WTC11 (cell line): ENCODE measurements around the gene UBFD1. TPM values are rescaled to one million over a fixed set of nuclear protein-coding genes. Genes with fewer than 3 reads are reported as not detected.

Source experiments
- ATAC-seq: fragments of 200-7000 bp; cut with Tn5 transposase; 2 replicates; pipeline ENCODE4 v1.10.0; 2021; ENCODE audit warnings: mild to moderate bottlenecking, moderate library complexity
- CTCF ChIA-PET: fragments of 300-600 bp; sonication (Branson Sonifier 250); formaldehyde crosslinking; loops from one replicate; lab custom pipeline; 2021; ENCODE audit warnings: antibody characterized with exemption; lab: Charles Lee
- POLR2A ChIA-PET: fragments of 350-600 bp; sonication (Branson Sonifier 250); formaldehyde crosslinking; loops from one replicate; lab custom pipeline; 2021; ENCODE audit warnings: antibody characterized with exemption; lab: Charles Lee
- DNase-seq: peaks from one replicate; pipeline ENCODE4 v3.0.0; 2021; ENCODE audit warnings: low spot score
- H3K27ac Mint-ChIP-seq: 2 replicates; pipeline ENCODE4 v1.8.0; 2021; ENCODE audit warnings: mixed read lengths
- H3K27me3 Mint-ChIP-seq: 2 replicates; pipeline ENCODE4 v1.8.0; 2021; ENCODE audit warnings: low read depth, mild to moderate bottlenecking, moderate library complexity, mixed read lengths
- H3K36me3 Mint-ChIP-seq: 2 replicates; pipeline ENCODE4 v1.8.0; 2021; ENCODE audit warnings: mixed read lengths
- H3K4me1 Mint-ChIP-seq: 2 replicates; pipeline ENCODE4 v1.8.0; 2022; ENCODE audit warnings: mixed read lengths
- H3K4me3 Mint-ChIP-seq: 2 replicates; pipeline ENCODE4 v1.8.0; 2021; ENCODE audit warnings: mild to moderate bottlenecking, moderate library complexity, mixed read lengths
- H3K9me3 Mint-ChIP-seq: 2 replicates; pipeline ENCODE4 v1.8.0; 2021; ENCODE audit warnings: mixed read lengths
- ARID4B ChIP-seq: sonication (generic); formaldehyde crosslinking; IDR thresholded peaks from 2 replicates; pipeline ENCODE4 v1.8.0; 2023; ENCODE audit warnings: missing genetic modification reagents, mild to moderate bottlenecking, borderline replicate concordance
- ATF6 ChIP-seq: sonication (generic); formaldehyde crosslinking; IDR thresholded peaks from 2 replicates; pipeline ENCODE4 v1.8.1; 2023; ENCODE audit warnings: mild to moderate bottlenecking, missing genetic modification reagents
- CREM ChIP-seq: sonication (generic); formaldehyde crosslinking; IDR thresholded peaks from 2 replicates; pipeline ENCODE4 v1.8.1; 2022; ENCODE audit warnings: mild to moderate bottlenecking, missing genetic modification reagents, moderate library complexity
- E2F1 ChIP-seq: sonication (generic); formaldehyde crosslinking; IDR thresholded peaks from 2 replicates; pipeline ENCODE4 v1.8.0; 2022; ENCODE audit warnings: mild to moderate bottlenecking, missing genetic modification reagents
- ERG ChIP-seq: fragments of 250-450 bp; sonication (Bioruptor Pico); IDR thresholded peaks from 2 replicates; pipeline ENCODE4 v1.8.0; 2021; ENCODE audit warnings: mild to moderate bottlenecking
- ESRRA ChIP-seq: sonication (generic); formaldehyde crosslinking; IDR thresholded peaks from 2 replicates; pipeline ENCODE4 v1.8.1; 2022; ENCODE audit warnings: mild to moderate bottlenecking, missing genetic modification reagents, borderline replicate concordance
- FOXJ3 ChIP-seq: sonication (generic); formaldehyde crosslinking; IDR thresholded peaks from 2 replicates; pipeline ENCODE4 v1.9.0; 2021; ENCODE audit warnings: missing genetic modification reagents, mild to moderate bottlenecking, borderline replicate concordance
- GTF2I ChIP-seq: fragments of 250-450 bp; sonication (Bioruptor Pico); conservative IDR thresholded peaks from 2 replicates; pipeline ENCODE4 v1.4.0; 2021; ENCODE audit warnings: mild to moderate bottlenecking
- IRF2 ChIP-seq: sonication (generic); formaldehyde crosslinking; IDR thresholded peaks from 2 replicates; pipeline ENCODE4 v1.8.0; 2022; ENCODE audit warnings: low read depth, missing genetic modification reagents, borderline replicate concordance
- JUN ChIP-seq: sonication (generic); formaldehyde crosslinking; IDR thresholded peaks from 2 replicates; pipeline ENCODE4 v1.8.0; 2023; ENCODE audit warnings: mild to moderate bottlenecking, missing genetic modification reagents
- RELA ChIP-seq: sonication (generic); formaldehyde crosslinking; IDR thresholded peaks from 2 replicates; pipeline ENCODE4 v1.8.1; 2022; ENCODE audit warnings: missing genetic modification reagents, mild to moderate bottlenecking, borderline replicate concordance
- SOX15 ChIP-seq: fragments of 250-450 bp; sonication (Bioruptor Pico); IDR thresholded peaks from 2 replicates; pipeline ENCODE4 v1.9.0; 2021; ENCODE audit warnings: mild to moderate bottlenecking
- TEAD4 ChIP-seq: sonication (generic); formaldehyde crosslinking; IDR thresholded peaks from 2 replicates; pipeline ENCODE4 v1.8.0; 2022; ENCODE audit warnings: mild to moderate bottlenecking, missing genetic modification reagents
- USF2 ChIP-seq: sonication (generic); formaldehyde crosslinking; IDR thresholded peaks from 2 replicates; pipeline ENCODE4 v1.8.1; 2023; ENCODE audit warnings: mild to moderate bottlenecking, missing genetic modification reagents, moderate library complexity
- ZBTB43 ChIP-seq: sonication (generic); formaldehyde crosslinking; IDR thresholded peaks from 2 replicates; pipeline ENCODE4 v1.8.1; 2023; ENCODE audit warnings: mild to moderate bottlenecking, missing genetic modification reagents
- ZNF416 ChIP-seq: fragments of 250-450 bp; sonication (Bioruptor Pico); IDR thresholded peaks from 2 replicates; pipeline ENCODE4 v1.9.0; 2021; ENCODE audit warnings: mild to moderate bottlenecking, inconsistent platforms
- ZNF425 ChIP-seq: fragments of 250-450 bp; sonication (Bioruptor Pico); conservative IDR thresholded peaks from 2 replicates; pipeline ENCODE4 v1.9.0; 2021; ENCODE audit warnings: mild to moderate bottlenecking
- total RNA-seq: library from RNA; stranded (reverse); gene quantifications from 3 replicates; pipeline ENCODE4 v1.2.3, GENCODE V29; 2021

UBFD1 gene
- total RNA-seq, 1 experiment from 2014 or later, result 128 TPM

- TF ChIP-seq ARID4B (CRISPR knock-in tag), result peak; percentile 58; the same call in 1 of the 2 replicates
These were observed 38.6 kb downstream of the UBFD1 start, which contains the start of gene NDUFAB1 (continued) for GRCh38 chr16:23595951-23596720.

- ChIA-PET CTCF (interaction anchor here (0.7 to 2.2 kb wide), 23 partner anchors 8 to 429 kb away, joined by 3 to 22 read pairs (median 4); partner anchors contain the start of genes COG7, DCTN5, EARS2 and PALB2), POLR2A (interaction anchor here (2.5 kb wide), 1 partner anchor 40 kb away, joined by 7 read pairs; the partner anchor contains the start of genes EARS2 and UBFD1)
- H3K4me1 Mint-ChIP-seq, result peaks cover 31% of the 10 kb centered on the region
- no peaks in the 10 kb centered on the region for H3K9me3 Mint-ChIP-seq
- H3K4me3 Mint-ChIP-seq, result no peak overlapping the region
- no peak for TF ChIP-seq GTF2I (CRISPR knock-in tag)
- no peak for TF ChIP-seq CREM
- no peak for TF ChIP-seq ATF6
- TF ChIP-seq USF2, result no peak
- TF ChIP-seq FOXJ3 (CRISPR knock-in tag), result no peak
- TF ChIP-seq JUN (CRISPR knock-in tag), result no peak
- no peak for TF ChIP-seq TEAD4 (CRISPR knock-in tag)
- TF ChIP-seq E2F1 (CRISPR knock-in tag), result no peak
- TF ChIP-seq ERG (CRISPR knock-in tag), result no peak
- no peak for TF ChIP-seq SOX15 (CRISPR knock-in tag)
- TF ChIP-seq ZNF416 (CRISPR knock-in tag), result no peak
- TF ChIP-seq ZBTB43 (CRISPR knock-in tag), result no peak
- no peak for TF ChIP-seq ZNF425 (CRISPR knock-in tag)
- TF ChIP-seq ESRRA (CRISPR knock-in tag), result no peak
- TF ChIP-seq IRF2 (CRISPR knock-in tag), result no peak
- no peak for TF ChIP-seq RELA (CRISPR knock-in tag)
- peak overlapping the region; percentile 91 for H3K27ac Mint-ChIP-seq
- H3K27me3 Mint-ChIP-seq, result no peaks in the 10 kb centered on the region
- peak; percentile 67 for ATAC-seq
- DNase-seq, result peak; percentile 52
- peaks cover 18% of the 10 kb centered on the region for H3K36me3 Mint-ChIP-seq
These were observed 39.7 kb downstream of the UBFD1 start for GRCh38 chr16:23597003-23597756.
